ENCODE data around the gene IPO9. TPM values are rescaled to one million over a fixed set of nuclear protein-coding genes. Genes with fewer than 3 reads are reported as not detected.

The IPO9 gene
- total RNA-seq, 2 donors from 2014 or later: 108 to 133 TPM

GRCh38 chr1:201806801-201807200 lies 22.2 kb upstream of the IPO9 start:
- Mint-ChIP-seq H3K4me3 (no peak overlapping the region), H3K4me1 (no peaks in the 10 kb centered on the region), H3K27me3 (ENCODE audit: insufficient read depth) (no peaks in the 10 kb centered on the region), H3K9me3 (no peaks in the 10 kb centered on the region), H3K36me3 (ENCODE audit: low read depth) (peaks cover 63% of the 10 kb centered on the region), H3K27ac (no peak overlapping the region)
- DNase-seq: no peak
- no peaks in the 10 kb centered on the region for H3K4me1 ChIP-seq (ENCODE audit: control insufficient read depth, insufficient read depth, low read length)
- H3K4me3 ChIP-seq (ENCODE audit: low read length): no peak overlapping the region
- peaks cover 47% of the 10 kb centered on the region for H3K36me3 ChIP-seq (ENCODE audit: control insufficient read depth, insufficient read depth, low read length)
- H3K27ac ChIP-seq (ENCODE audit: low read depth, low read length): no peak overlapping the region
- TF ChIP-seq CTCF (conservative IDR thresholded peaks at IDR 0.05): no peak
- H3K9ac ChIP-seq (ENCODE audit: extremely low read depth, low read length, poor library complexity, severe bottlenecking): no peak overlapping the region
- WGBS, 2 experiments (ENCODE audit: insufficient coverage in 1 of 2, insufficient read length in 1 of 2): 83 to 97% methylated on average over 4 of the region's 4 CpGs
- no peaks in the 10 kb centered on the region for H3K9me3 ChIP-seq (ENCODE audit: control insufficient read depth, low read length)
- no peaks in the 10 kb centered on the region for H3K27me3 ChIP-seq (ENCODE audit: control insufficient read depth, insufficient read depth, low read length, poor library complexity, severe bottlenecking)

GRCh38 chr1:201807958-201808632 lies 20.9 kb upstream of the IPO9 start:
- Mint-ChIP-seq H3K27me3 (ENCODE audit: insufficient read depth) (no peaks in the 10 kb centered on the region), H3K27ac (no peak overlapping the region), H3K4me3 (no peak overlapping the region), H3K9me3 (no peaks in the 10 kb centered on the region), H3K4me1 (no peaks in the 10 kb centered on the region), H3K36me3 (ENCODE audit: low read depth) (peaks cover 71% of the 10 kb centered on the region)
- Histone ChIP-seq H3K27ac (ENCODE audit: low read depth, low read length) (no peak overlapping the region), H3K36me3 (ENCODE audit: control insufficient read depth, insufficient read depth, low read length) (peaks cover 53% of the 10 kb centered on the region), H3K9ac (ENCODE audit: extremely low read depth, low read length, poor library complexity, severe bottlenecking) (no peak overlapping the region), H3K4me1 (ENCODE audit: control insufficient read depth, insufficient read depth, low read length) (no peaks in the 10 kb centered on the region), H3K27me3 (ENCODE audit: control insufficient read depth, insufficient read depth, low read length, poor library complexity, severe bottlenecking) (no peaks in the 10 kb centered on the region), H3K4me3 (ENCODE audit: low read length) (no peak overlapping the region), H3K9me3 (ENCODE audit: control insufficient read depth, low read length) (no peaks in the 10 kb centered on the region)
- WGBS, 2 experiments (ENCODE audit: insufficient coverage in 1 of 2, insufficient read length in 1 of 2): 94 to 95% methylated on average over 9 to 11 of the region's 11 CpGs
- DNase-seq: peak; percentile 19
- TF ChIP-seq CTCF (conservative IDR thresholded peaks at IDR 0.05): no peak

- Histone ChIP-seq H3K4me1 (ENCODE audit: control insufficient read depth, insufficient read depth, low read length) (no peaks in the 10 kb centered on the region), H3K9me3 (ENCODE audit: control insufficient read depth, low read length) (no peaks in the 10 kb centered on the region), H3K27ac (ENCODE audit: low read depth, low read length) (no peak overlapping the region), H3K27me3 (ENCODE audit: control insufficient read depth, insufficient read depth, low read length, poor library complexity, severe bottlenecking) (no peaks in the 10 kb centered on the region), H3K4me3 (ENCODE audit: low read length) (no peak overlapping the region), H3K9ac (ENCODE audit: extremely low read depth, low read length, poor library complexity, severe bottlenecking) (no peak overlapping the region), H3K36me3 (ENCODE audit: control insufficient read depth, insufficient read depth, low read length) (peaks cover 52% of the 10 kb centered on the region)
- TF ChIP-seq CTCF (conservative IDR thresholded peaks at IDR 0.05): no peak
- Mint-ChIP-seq H3K27ac (no peak overlapping the region), H3K4me3 (no peak overlapping the region), H3K36me3 (ENCODE audit: low read depth) (peaks cover 71% of the 10 kb centered on the region), H3K9me3 (no peaks in the 10 kb centered on the region), H3K4me1 (no peaks in the 10 kb centered on the region), H3K27me3 (ENCODE audit: insufficient read depth) (no peaks in the 10 kb centered on the region)
- 96 to 100% methylated on average over 2 to 6 of the region's 6 CpGs for WGBS, 2 experiments (ENCODE audit: insufficient coverage in 1 of 2, insufficient read length in 1 of 2)
- DNase-seq: no peak
Measured at GRCh38 chr1:201808633-201808990, 20.3 kb upstream of the IPO9 start.
